OCI-LY7 (cell line): ENCODE results near the gene KCNQ1. TPM values are rescaled to one million over a fixed set of nuclear protein-coding genes. Genes with fewer than 3 reads are reported as not detected.

Source experiments
- BruUV-seq: library from RNA; stranded (reverse); fragments of 400-500 nt; replicated peaks from 2 replicates; lab custom pipeline; 2021; lab: Mats Ljungman, UMichigan
- CTCF ChIA-PET: fragments of 300-600 bp; sonication (Branson Sonifier 250); formaldehyde crosslinking; loops from one replicate; lab custom pipeline; 2022; ENCODE audit warnings: antibody characterized with exemption; ENCODE audit not compliant: unreplicated experiment; lab: Charles Lee
- POLR2A ChIA-PET: fragments of 300-600 bp; sonication (Branson Sonifier 250); formaldehyde crosslinking; loops from one replicate; lab custom pipeline; 2022; ENCODE audit warnings: antibody characterized with exemption; lab: Charles Lee
- DNase-seq: peaks from one replicate; pipeline ENCODE4 v3.0.0-alpha.2; 2015; ENCODE audit warnings: low spot score
- H2AFZ ChIP-seq: fragments of 200-600 bp; sonication (generic), shearing (Covaris generic); 2 replicates; pipeline ENCODE4 v1.6.1; 2014; ENCODE audit warnings: mild to moderate bottlenecking, antibody characterized with exemption, low read length, moderate library complexity
- H3K27ac ChIP-seq: fragments of 200-600 bp; sonication (generic); 2 replicates; pipeline ENCODE4 v1.5.1; 2014; ENCODE audit warnings: mixed run types, low read depth, mild to moderate bottlenecking, moderate library complexity, low read length, inconsistent platforms; ENCODE audit not compliant: poor library complexity, severe bottlenecking
- H3K36me3 ChIP-seq: fragments of 200-600 bp; sonication (generic); 2 replicates; pipeline ENCODE4 v1.6.1; 2014; ENCODE audit warnings: mild to moderate bottlenecking, antibody characterized with exemption, low read length, moderate library complexity, mixed read lengths; ENCODE audit not compliant: insufficient read depth
- H3K4me1 ChIP-seq: fragments of 200-600 bp; sonication (generic); 2 replicates; pipeline ENCODE4 v1.5.1; 2014; ENCODE audit warnings: mild to moderate bottlenecking, low read length; ENCODE audit not compliant: insufficient read depth, poor library complexity, severe bottlenecking
- H3K4me2 ChIP-seq: fragments of 200-600 bp; sonication (generic); 2 replicates; pipeline ENCODE4 v1.6.1; 2014; ENCODE audit warnings: mild to moderate bottlenecking, low read length
- H3K4me3 ChIP-seq: fragments of 200-600 bp; sonication (generic); 2 replicates; pipeline ENCODE4 v1.5.1; 2014; ENCODE audit warnings: mild to moderate bottlenecking, low read depth, low read length; ENCODE audit not compliant: poor library complexity, severe bottlenecking
- H3K79me2 ChIP-seq: fragments of 200-600 bp; sonication (generic); 2 replicates; pipeline ENCODE4 v1.6.1; 2016; ENCODE audit warnings: low read depth, mild to moderate bottlenecking, low read length, moderate library complexity, mixed read lengths; ENCODE audit not compliant: insufficient read depth
- H3K9me2 ChIP-seq: fragments of 200-600 bp; sonication (generic); 2 replicates; pipeline ENCODE4 v1.6.1; 2016; ENCODE audit warnings: mild to moderate bottlenecking, low read length, mixed read lengths; ENCODE audit not compliant: insufficient read depth
- H3K9me3 ChIP-seq: fragments of 200-600 bp; sonication (generic); 2 replicates; pipeline ENCODE4 v1.6.1; 2014; ENCODE audit warnings: mild to moderate bottlenecking, mixed run types, low read length, mixed read lengths
- H4K20me1 ChIP-seq: fragments of 200-600 bp; sonication (generic); 2 replicates; pipeline ENCODE4 v1.6.1; 2014; ENCODE audit warnings: mild to moderate bottlenecking, antibody characterized with exemption, low read length, moderate library complexity, mixed read lengths; ENCODE audit not compliant: insufficient read depth
- CTCF ChIP-seq: fragments of 200-600 bp; sonication (generic); conservative IDR thresholded peaks from 2 replicates; pipeline ENCODE4 v1.5.1; 2014; ENCODE audit warnings: mild to moderate bottlenecking, antibody characterized with exemption, low read length, moderate library complexity, mixed read lengths
- EZH2phosphoT487 ChIP-seq: fragments of 200-600 bp; sonication (generic); IDR thresholded peaks from 2 replicates; pipeline ENCODE4 v1.6.1; 2018; ENCODE audit warnings: low read depth, borderline replicate concordance, mild to moderate bottlenecking, mixed run types, antibody characterized with exemption, low read length, moderate library complexity, mixed read lengths
- intact Hi-C: fragments of 100-400 bp; cut with micrococcal nuclease; formaldehyde crosslinking; loops from one replicate; pipeline ENCODE4 v1.10.0; 2022; ENCODE audit not compliant: unreplicated experiment
- total RNA-seq, 2 experiments: library from RNA; depleted of rRNA in 1 of 2; stranded (reverse); fragments of >200 nt in 1 of 2; shearing (Covaris generic) in 1 of 2; gene quantifications; 2 replicates each; pipeline ENCODE4 v1.2.3, GENCODE V29; 2014 to 2022

KCNQ1 gene
- total RNA-seq, 2 experiments from 2014 or later: 0.22 to 1.3 TPM

GRCh38 chr11:2398664-2399355 is 46.0 kb upstream of the KCNQ1 start:
- Histone ChIP-seq H4K20me1 (peaks cover 6% of the 10 kb centered on the region), H3K9me2 (no peaks in the 10 kb centered on the region), H3K4me1 (peaks cover 35% of the 10 kb centered on the region), H3K9me3 (no peaks in the 10 kb centered on the region), H2AFZ (no peak overlapping the region), H3K79me2 (peaks cover 22% of the 10 kb centered on the region), H3K4me2 (peak overlapping the region; percentile 88), H3K27ac (peak overlapping the region; percentile 80), H3K36me3 (peaks cover 80% of the 10 kb centered on the region), H3K4me3 (peak overlapping the region; percentile 77)
- DNase-seq: no peak
- BruUV-seq: no TSS peak
- intact Hi-C loops: no loop called here
- TF ChIP-seq EZH2phosphoT487 (no peak), CTCF (peak; percentile 67)
- CTCF ChIA-PET: interaction anchor here (0.6 to 0.9 kb wide), 3 partner anchors 11 to 93 kb away, joined by 3 to 4 read pairs (median 3); no protein-coding TSS in a partner anchor
- POLR2A ChIA-PET: interaction anchor here (1.3 to 1.9 kb wide), 2 partner anchors 21 to 93 kb away, joined by 4 to 7 read pairs; no protein-coding TSS in a partner anchor

GRCh38 chr11:2399488-2400068 is 45.2 kb upstream of the KCNQ1 start:
- H3K4me3 ChIP-seq: peak overlapping the region; percentile 77
- BruUV-seq: TSS peak; percentile 67
- peak overlapping the region; percentile 88 for H3K4me2 ChIP-seq
- no peaks in the 10 kb centered on the region for H4K20me1 ChIP-seq
- no peaks in the 10 kb centered on the region for H3K9me3 ChIP-seq
- H3K36me3 ChIP-seq: peaks cover 80% of the 10 kb centered on the region
- CTCF ChIA-PET: interaction anchor here (0.9 kb wide), 1 partner anchor 94 kb away, joined by 3 read pairs; no protein-coding TSS in a partner anchor
- H2AFZ ChIP-seq: no peak overlapping the region
- no peak for TF ChIP-seq CTCF
- H3K9me2 ChIP-seq: no peaks in the 10 kb centered on the region
- H3K4me1 ChIP-seq: peaks cover 28% of the 10 kb centered on the region
- POLR2A ChIA-PET: interaction anchor here (2.8 kb wide), 1 partner anchor 13 kb away, joined by 13 read pairs; no protein-coding TSS in a partner anchor
- no peak for DNase-seq
- H3K27ac ChIP-seq: peak overlapping the region; percentile 80
- H3K79me2 ChIP-seq: peaks cover 16% of the 10 kb centered on the region
- intact Hi-C loops: loop anchor here (1.0 to 5.0 kb wide), 4 partner anchors 15 to 202 kb away; no protein-coding TSS in a partner anchor
